CD14-positive monocyte (primary cell): ENCODE measurements around the gene ADGRL3. TPM values are rescaled to one million over a fixed set of nuclear protein-coding genes. Genes with fewer than 3 reads are reported as not detected.
"Not testable (repeated sequence)": the region's sequence is repeated elsewhere in the genome, so short reads cannot be mapped to it uniquely, and the experiment has no call there.

Source experiments
- DNase-seq, 3 donors: peaks; one replicate each; pipeline ENCODE4 v3.0.0-alpha.2; 2011 to 2022
- H2AFZ ChIP-seq: 2 replicates; pipeline ENCODE4 v1.6.0; 2012; ENCODE audit warnings: mild to moderate bottlenecking, low read depth, low read length, inconsistent platforms; ENCODE audit not compliant: insufficient read depth, poor library complexity, severe bottlenecking
- H3K27ac ChIP-seq, 2 donors: 1 replicate in 1 of 2; 2 replicates in 1 of 2; pipeline ENCODE4 v1.5.1; 2012 to 2013; ENCODE audit warnings: low read length in 2 of 2, control low read depth in 1 of 2, inconsistent platforms in 1 of 2, low read depth in 1 of 2, mild to moderate bottlenecking in 1 of 2
- H3K27me3 ChIP-seq, 2 donors: one replicate each; pipeline versions ENCODE4 v1.6.0 to v1.6.1; 2011 to 2013; ENCODE audit warnings: low read length in 2 of 2; ENCODE audit not compliant: control insufficient read depth in 2 of 2, insufficient read depth in 2 of 2
- H3K36me3 ChIP-seq, 2 donors: replicated peaks in 1 of 2; 1 replicate in 1 of 2; 2 replicates in 1 of 2; pipeline versions ENCODE4 v1.5.1 to v1.6.1; 2012 to 2013; ENCODE audit warnings: low read length in 2 of 2, control low read depth in 1 of 2, inconsistent platforms in 1 of 2, mild to moderate bottlenecking in 1 of 2; ENCODE audit not compliant: insufficient read depth in 2 of 2, control insufficient read depth in 1 of 2
- H3K4me1 ChIP-seq, 2 donors: 1 replicate in 1 of 2; 2 replicates in 1 of 2; pipeline versions ENCODE4 v1.5.1 to v1.6.1; 2012 to 2013; ENCODE audit warnings: low read length in 2 of 2, control low read depth in 1 of 2, inconsistent platforms in 1 of 2, mild to moderate bottlenecking in 1 of 2, moderate library complexity in 1 of 2; ENCODE audit not compliant: insufficient read depth in 2 of 2, control insufficient read depth in 1 of 2
- H3K4me2 ChIP-seq: replicated peaks from 2 replicates; pipeline ENCODE3; 2012; ENCODE audit warnings: low read length, moderate library complexity, mild to moderate bottlenecking; ENCODE audit not compliant: poor library complexity, severe bottlenecking; ENCODE audit errors: extremely low read depth
- H3K4me3 ChIP-seq, 3 experiments: fragments of 200-600 bp in 1 of 3; sonication (generic) in 1 of 3; replicated peaks in 1 of 3; 1 replicate in 2 of 3; 2 replicates in 1 of 3; pipeline ENCODE4 v1.5.1; 2011 to 2013; ENCODE audit warnings: low read length in 3 of 3, mild to moderate bottlenecking in 3 of 3, control low read depth in 2 of 3, low read depth in 2 of 3, inconsistent platforms in 1 of 3, moderate library complexity in 1 of 3
- H3K79me2 ChIP-seq: 2 replicates; pipeline ENCODE4 v1.6.0; 2012; ENCODE audit warnings: mild to moderate bottlenecking, control low read depth, inconsistent platforms, low read length, moderate library complexity; ENCODE audit not compliant: insufficient read depth
- H3K9ac ChIP-seq: 2 replicates; pipeline ENCODE4 v1.6.0; 2017; ENCODE audit warnings: low read length, mild to moderate bottlenecking; ENCODE audit not compliant: insufficient read depth, poor library complexity, severe bottlenecking
- H3K9me3 ChIP-seq, 2 donors: replicated peaks in 1 of 2; 1 replicate in 1 of 2; 2 replicates in 1 of 2; pipeline versions ENCODE4 v1.5.1 to v1.6.1; 2012 to 2013; ENCODE audit warnings: low read length in 2 of 2, control low read depth in 1 of 2; ENCODE audit not compliant: control insufficient read depth in 1 of 2, insufficient read depth in 1 of 2
- H4K20me1 ChIP-seq: 2 replicates; pipeline ENCODE4 v1.6.0; 2012; ENCODE audit warnings: mild to moderate bottlenecking, low read length, control low read depth, moderate library complexity; ENCODE audit not compliant: insufficient read depth
- H3K27ac Mint-ChIP-seq, 7 donors: one replicate each; pipeline ENCODE4 v1.8.0; 2020; ENCODE audit warnings: mild to moderate bottlenecking in 7 of 7, mixed read lengths in 7 of 7, moderate library complexity in 6 of 7, inconsistent platforms in 2 of 7
- H3K27me3 Mint-ChIP-seq, 3 donors: one replicate each; pipeline ENCODE4 v1.8.0; 2021 to 2022; ENCODE audit warnings: low read depth in 3 of 3, mild to moderate bottlenecking in 3 of 3, mixed read lengths in 3 of 3, moderate library complexity in 3 of 3, inconsistent platforms in 1 of 3
- H3K36me3 Mint-ChIP-seq, 2 donors: one replicate each; pipeline ENCODE4 v1.8.0; 2020; ENCODE audit warnings: mixed read lengths in 2 of 2, inconsistent platforms in 1 of 2, mild to moderate bottlenecking in 1 of 2
- H3K4me1 Mint-ChIP-seq: one replicate; pipeline ENCODE4 v1.8.0; 2020; ENCODE audit warnings: mild to moderate bottlenecking, mixed read lengths
- H3K4me3 Mint-ChIP-seq, 2 donors: one replicate each; pipeline ENCODE4 v1.8.0; 2020; ENCODE audit warnings: mild to moderate bottlenecking in 2 of 2, mixed read lengths in 2 of 2, moderate library complexity in 1 of 2
- H3K9me3 Mint-ChIP-seq, 7 donors: one replicate each; pipeline ENCODE4 v1.8.0; 2020 to 2022; ENCODE audit warnings: mixed read lengths in 7 of 7, mild to moderate bottlenecking in 6 of 7, moderate library complexity in 6 of 7, inconsistent platforms in 2 of 7
- CTCF ChIP-seq: fragments of 200-600 bp; IDR thresholded peaks from one replicate; pipeline ENCODE4 v1.8.0; 2022; ENCODE audit warnings: antibody characterized with exemption, mild to moderate bottlenecking
- WGBS: methylation state at CpG from one replicate; pipeline ENCODE4 v1.1.5; 2013; ENCODE audit warnings: missing lambda C conversion rate; ENCODE audit not compliant: insufficient coverage; 5-methylcytosine and 5-hydroxymethylcytosine counted together
- intact Hi-C, 2 donors: fragments of 100-400 bp; cut with micrococcal nuclease; formaldehyde crosslinking; loops; one replicate each; pipeline versions ENCODE4 v1.15.0 to v1.15.1; 2023
- polyA plus RNA-seq, 3 donors: library from polyadenylated mRNA; depleted of rRNA in 1 of 3; unstranded in 2 of 3; stranded (reverse) in 1 of 3; fragments of 300-500 nt in 2 of 3; fragments of >200 nt in 1 of 3; fragmentation: Illumina TruSeq in 2 of 3; gene quantifications; 1 replicate in 2 of 3; 2 replicates in 1 of 3; pipeline ENCODE4 v1.2.3, GENCODE V29; 2012 to 2021

ADGRL3 gene
- polyA plus RNA-seq, 3 donors: not detected

DNA sequence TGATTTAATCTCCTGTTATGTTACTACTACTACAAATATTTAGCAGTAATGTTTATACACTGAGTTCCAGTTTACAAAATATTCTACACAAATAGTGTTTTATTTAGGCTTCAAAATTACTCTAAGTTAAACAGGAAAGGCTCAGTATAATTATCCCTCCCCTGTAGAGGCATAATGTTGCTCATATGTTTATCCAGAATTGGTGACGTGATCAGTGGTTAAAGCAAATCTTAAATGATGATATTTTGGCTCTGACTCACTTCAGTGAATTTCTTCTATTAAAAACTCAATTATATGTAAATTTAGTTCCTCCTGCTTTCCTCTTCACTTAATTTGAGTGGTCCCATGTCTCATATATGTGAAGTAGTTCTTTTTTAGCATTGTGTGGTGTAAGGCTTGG lies 438.5 kb downstream of the ADGRL3 start:
- no peaks in the 10 kb centered on the region for H3K79me2 ChIP-seq
- no peaks in the 10 kb centered on the region for H3K27me3 Mint-ChIP-seq
- H3K4me1 Mint-ChIP-seq: no peaks in the 10 kb centered on the region
- H3K27ac ChIP-seq: no peak overlapping the region
- TF ChIP-seq CTCF: no peak
- no CpG with 5 or more reads among the region's 1 CpG for WGBS
- H3K9ac ChIP-seq: no peak overlapping the region
- intact Hi-C loops: no loop called here
- H3K4me1 ChIP-seq: no peaks in the 10 kb centered on the region
- no peaks in the 10 kb centered on the region for H3K9me3 ChIP-seq
- no peak for DNase-seq
- no peak overlapping the region for H2AFZ ChIP-seq
- H3K4me3 Mint-ChIP-seq: no peak overlapping the region
- H3K4me3 ChIP-seq: no peak overlapping the region
- H3K36me3 ChIP-seq: no peaks in the 10 kb centered on the region
- no peaks in the 10 kb centered on the region for H3K27me3 ChIP-seq
- no peaks in the 10 kb centered on the region for H4K20me1 ChIP-seq
- no peak overlapping the region for H3K4me2 ChIP-seq
- no peaks in the 10 kb centered on the region for H3K36me3 Mint-ChIP-seq
- H3K9me3 Mint-ChIP-seq: peaks cover 0 to 3% (median 0%) of the 10 kb centered on the region in 7 donors
- H3K27ac Mint-ChIP-seq: no peak overlapping the region

- H3K4me3 Mint-ChIP-seq, H3K36me3 Mint-ChIP-seq, H3K27ac ChIP-seq, H3K4me2 ChIP-seq, H3K27me3 ChIP-seq, H3K4me3 ChIP-seq, intact Hi-C loops, DNase-seq, H4K20me1 ChIP-seq, H3K4me1 Mint-ChIP-seq, H3K27me3 Mint-ChIP-seq, H3K9ac ChIP-seq, H3K27ac Mint-ChIP-seq, H3K4me1 ChIP-seq, H3K36me3 ChIP-seq, H3K9me3 ChIP-seq, H3K79me2 ChIP-seq, H2AFZ ChIP-seq: not testable (repeated sequence)
- 98% methylated on average over 22 of the region's 26 CpGs for WGBS
- peaks cover 4 to 18% (median 6%) of the 10 kb centered on the region in 7 donors for H3K9me3 Mint-ChIP-seq
These were observed 446.7 kb downstream of the ADGRL3 start for GRCh38 chr4:61646746-61647350.
